Panc1 (cell line): ENCODE data around the gene NEMF. TPM values are rescaled to one million over a fixed set of nuclear protein-coding genes. Genes with fewer than 3 reads are reported as not detected.

Experiments used
- ATAC-seq: fragments of 200-7000 bp; cut with Tn5 transposase; 2 replicates; pipeline ENCODE4 v1.9.1; 2020; ENCODE audit warnings: mild to moderate bottlenecking, moderate library complexity
- BruUV-seq: library from RNA; stranded (reverse); fragments of 400-500 nt; replicated peaks from 2 replicates; lab custom pipeline; 2021; lab: Mats Ljungman, UMichigan
- CTCF ChIA-PET: fragments of 300-600 bp; sonication (Branson Sonifier 250); formaldehyde crosslinking; loops from one replicate; lab custom pipeline; 2022; ENCODE audit warnings: antibody characterized with exemption; lab: Charles Lee
- POLR2A ChIA-PET: fragments of 300-600 bp; sonication (Branson Sonifier 250); formaldehyde crosslinking; loops from one replicate; lab custom pipeline; 2022; ENCODE audit warnings: antibody characterized with exemption; lab: Charles Lee
- DNase-seq: peaks from one replicate; pipeline ENCODE4 v3.0.0-alpha.2; 2010; ENCODE audit warnings: low read depth, low spot score
- H3K27ac ChIP-seq: 2 replicates; pipeline ENCODE4 v1.5.1; 2011; ENCODE audit warnings: mild to moderate bottlenecking, low read length, inconsistent platforms
- H3K27me3 ChIP-seq: fragments of 200-500 bp; sonication (Bioruptor generic); 2 replicates; pipeline ENCODE4 v1.6.0; 2014; ENCODE audit warnings: low read length, inconsistent platforms; ENCODE audit not compliant: control insufficient read depth, insufficient read depth
- H3K36me3 ChIP-seq: fragments of 200-500 bp; sonication (Bioruptor generic); 2 replicates; pipeline ENCODE4 v1.5.1; 2014; ENCODE audit warnings: inconsistent platforms, mild to moderate bottlenecking, low read length, moderate library complexity; ENCODE audit not compliant: control insufficient read depth, insufficient read depth
- H3K4me1 ChIP-seq: 2 replicates; pipeline ENCODE4 v1.5.1; 2011; ENCODE audit warnings: inconsistent platforms, mild to moderate bottlenecking, low read length, moderate library complexity; ENCODE audit not compliant: control insufficient read depth, insufficient read depth
- H3K4me3 ChIP-seq, 2 experiments: 2 replicates each; pipeline ENCODE4 v1.5.1; 2011 to 2012; ENCODE audit warnings: low read depth in 2 of 2, low read length in 2 of 2, mild to moderate bottlenecking in 2 of 2, inconsistent platforms in 1 of 2, moderate library complexity in 1 of 2
- H3K9me3 ChIP-seq: fragments of 200-500 bp; sonication (Bioruptor generic); 2 replicates; pipeline ENCODE4 v1.5.1; 2014; ENCODE audit warnings: low read depth, mild to moderate bottlenecking, inconsistent platforms, low read length, moderate library complexity; ENCODE audit not compliant: control insufficient read depth, insufficient read depth
- CTCF ChIP-seq: fragments of 450-650 bp; IDR thresholded peaks from 2 replicates; pipeline ENCODE4 v1.5.1; 2017; ENCODE audit warnings: mild to moderate bottlenecking
- POLR2AphosphoS5 ChIP-seq: IDR thresholded peaks from 2 replicates; pipeline ENCODE4 v1.6.1; 2012; ENCODE audit warnings: mild to moderate bottlenecking, low read depth, low read length, moderate library complexity
- REST ChIP-seq, 2 experiments: IDR thresholded peaks; 2 replicates each; pipeline ENCODE4 v1.6.1; 2011 to 2012; ENCODE audit warnings: low read depth in 2 of 2, control low read depth in 1 of 2, low read length in 1 of 2, mild to moderate bottlenecking in 1 of 2, moderate library complexity in 1 of 2; ENCODE audit not compliant: insufficient read depth in 1 of 2
- SIN3A ChIP-seq: IDR thresholded peaks from 2 replicates; pipeline ENCODE4 v1.6.1; 2012; ENCODE audit warnings: low read depth, mild to moderate bottlenecking, low read length, moderate library complexity, borderline replicate concordance; ENCODE audit not compliant: insufficient read depth
- TCF7L2 ChIP-seq: IDR thresholded peaks from 2 replicates; pipeline ENCODE4 v1.6.1; 2011; ENCODE audit warnings: mild to moderate bottlenecking, low read depth, low read length, inconsistent platforms
- in situ Hi-C: cut with HindIII; loops from 2 replicates; pipeline ENCODE4 v1.10.0; 2016; ENCODE audit warnings: low sequenced_read_pairs, low pct_unique_long_range_greater_than_20kb
- intact Hi-C: fragments of 100-400 bp; cut with micrococcal nuclease; formaldehyde crosslinking; loops from one replicate; pipeline ENCODE4 v1.10.0; 2022; ENCODE audit not compliant: unreplicated experiment
- total RNA-seq: library from RNA; stranded (reverse); gene quantifications from one replicate; pipeline ENCODE4 v1.2.1, GENCODE V29; 2021; ENCODE audit not compliant: unreplicated experiment

Gene NEMF
- total RNA-seq, 1 experiment from 2014 or later: 38.3 TPM

GRCh38 chr14:49897965-49898364 is 45.4 kb upstream of the NEMF start:
- in situ Hi-C loops (no loop called here), intact Hi-C loops (loop anchor here (2.0 to 10.0 kb wide), 4 partner anchors 47 to 209 kb away; no protein-coding TSS in a partner anchor)
- TF ChIP-seq TCF7L2 (no peak), POLR2AphosphoS5 (0 out of 2 replicates have a peak, but pooled peaks have one; percentile 12)
- H3K9me3 ChIP-seq: no peaks in the 10 kb centered on the region
- ATAC-seq (no peak), DNase-seq (no peak)
- no peaks in the 10 kb centered on the region for H3K27me3 ChIP-seq
- H3K4me3 ChIP-seq: peak overlapping the region; percentile 48 to 75
- peaks cover 7% of the 10 kb centered on the region for H3K36me3 ChIP-seq
- CTCF ChIA-PET: no interaction called here
- peak overlapping the region; percentile 97 for H3K27ac ChIP-seq
- POLR2A ChIA-PET: interaction anchor here (0.7 kb wide), 1 partner anchor 29 kb away, joined by 4 read pairs; no protein-coding TSS in a partner anchor
- H3K4me1 ChIP-seq: peaks cover 16% of the 10 kb centered on the region
- BruUV-seq: no TSS peak

- DNase-seq: no peak
- Histone ChIP-seq H3K27ac (peak overlapping the region; percentile 97), H3K9me3 (no peaks in the 10 kb centered on the region), H3K4me3 (peak overlapping the region; percentile 75 to 80; a peak in 3 of 4 replicates), H3K36me3 (peaks cover 7% of the 10 kb centered on the region), H3K27me3 (no peaks in the 10 kb centered on the region), H3K4me1 (peaks cover 16% of the 10 kb centered on the region)
- no peak for ATAC-seq
- in situ Hi-C loops: no loop called here
- POLR2A ChIA-PET: no interaction called here
- no peak for TF ChIP-seq REST (IDR thresholded peaks at IDR 0.05; ENCODE audit: insufficient read depth in 1 of 2, low read depth in 2 of 2, low read length in 1 of 2)
- no peak for TF ChIP-seq CTCF
- TF ChIP-seq TCF7L2: no peak
- TF ChIP-seq SIN3A: no peak
- TF ChIP-seq POLR2AphosphoS5: no peak
- no TSS peak for BruUV-seq
- intact Hi-C loops: loop anchor here (5.0 to 10.0 kb wide), 3 partner anchors 47 to 210 kb away; no protein-coding TSS in a partner anchor
- CTCF ChIA-PET: no interaction called here
These were observed 44.8 kb upstream of the NEMF start for GRCh38 chr14:49897414-49897813.

GRCh38 chr14:49896966-49897365 is 44.4 kb upstream of the NEMF start:
- H3K27me3 ChIP-seq: no peaks in the 10 kb centered on the region
- H3K4me1 ChIP-seq: peaks cover 12% of the 10 kb centered on the region
- H3K36me3 ChIP-seq: peaks cover 7% of the 10 kb centered on the region
- ATAC-seq (no peak), DNase-seq (no peak)
- intact Hi-C loops (loop anchor here (5.0 to 10.0 kb wide), 3 partner anchors 48 to 210 kb away; no protein-coding TSS in a partner anchor), in situ Hi-C loops (no loop called here)
- CTCF ChIA-PET: no interaction called here
- no peak for TF ChIP-seq CTCF
- TF ChIP-seq REST (IDR thresholded peaks at IDR 0.05; ENCODE audit: insufficient read depth in 1 of 2, low read depth in 2 of 2, low read length in 1 of 2): no peak
- TF ChIP-seq POLR2AphosphoS5: no peak
- TF ChIP-seq TCF7L2: no peak
- no peak for TF ChIP-seq SIN3A
- peak overlapping the region; percentile 75 to 80 for H3K4me3 ChIP-seq
- H3K27ac ChIP-seq: peak overlapping the region; percentile 97
- no TSS peak for BruUV-seq
- H3K9me3 ChIP-seq: no peaks in the 10 kb centered on the region
- POLR2A ChIA-PET: no interaction called here
